Activated CD4-positive, alpha-beta T cell treated with anti-CD3 and anti-CD28 coated beads, Interleukin-2, amount 10 ng/mL, durations not matched to agents 7 days and 5 days (primary cell): ENCODE results near the gene KLHDC4. TPM values are rescaled to one million over a fixed set of nuclear protein-coding genes. Genes with fewer than 3 reads are reported as not detected.
"Not testable (repeated sequence)": the region's sequence is repeated elsewhere in the genome, so short reads cannot be mapped to it uniquely, and the experiment has no call there.

Experiments
- CTCF ChIA-PET: fragments of 350-600 bp; sonication (Branson Sonifier 250); formaldehyde crosslinking; loops from one replicate; lab custom pipeline; 2021; ENCODE audit warnings: antibody characterized with exemption; lab: Charles Lee
- POLR2A ChIA-PET: fragments of 350-600 bp; sonication (Branson Sonifier 250); formaldehyde crosslinking; loops from one replicate; lab custom pipeline; 2021; ENCODE audit warnings: antibody characterized with exemption; lab: Charles Lee
- DNase-seq: peaks from one replicate; pipeline ENCODE4 v3.0.0-alpha.2; 2020
- H3K27ac Mint-ChIP-seq: one replicate; pipeline ENCODE4 v1.8.0; 2021; ENCODE audit warnings: mild to moderate bottlenecking, moderate library complexity, mixed read lengths
- H3K27me3 Mint-ChIP-seq: one replicate; pipeline ENCODE4 v1.8.0; 2021; ENCODE audit warnings: mixed read lengths
- H3K36me3 Mint-ChIP-seq: one replicate; pipeline ENCODE4 v1.8.0; 2021; ENCODE audit warnings: low read depth, mixed read lengths
- H3K4me1 Mint-ChIP-seq: one replicate; pipeline ENCODE4 v1.8.0; 2021; ENCODE audit warnings: mixed read lengths
- H3K4me3 Mint-ChIP-seq: one replicate; pipeline ENCODE4 v1.8.0; 2021; ENCODE audit warnings: mild to moderate bottlenecking, moderate library complexity, mixed read lengths
- H3K9me3 Mint-ChIP-seq: one replicate; pipeline ENCODE4 v1.8.0; 2021; ENCODE audit warnings: mixed read lengths
- total RNA-seq, 2 experiments: library from RNA; stranded (reverse); gene quantifications; one replicate each; pipeline ENCODE4 v1.2.3, GENCODE V29; 2021

Gene KLHDC4
- total RNA-seq, result 100 to 1,000 TPM in 1 of 2 experiments, 10 to 100 TPM in 1; 83.2 to 102 TPM

DNA sequence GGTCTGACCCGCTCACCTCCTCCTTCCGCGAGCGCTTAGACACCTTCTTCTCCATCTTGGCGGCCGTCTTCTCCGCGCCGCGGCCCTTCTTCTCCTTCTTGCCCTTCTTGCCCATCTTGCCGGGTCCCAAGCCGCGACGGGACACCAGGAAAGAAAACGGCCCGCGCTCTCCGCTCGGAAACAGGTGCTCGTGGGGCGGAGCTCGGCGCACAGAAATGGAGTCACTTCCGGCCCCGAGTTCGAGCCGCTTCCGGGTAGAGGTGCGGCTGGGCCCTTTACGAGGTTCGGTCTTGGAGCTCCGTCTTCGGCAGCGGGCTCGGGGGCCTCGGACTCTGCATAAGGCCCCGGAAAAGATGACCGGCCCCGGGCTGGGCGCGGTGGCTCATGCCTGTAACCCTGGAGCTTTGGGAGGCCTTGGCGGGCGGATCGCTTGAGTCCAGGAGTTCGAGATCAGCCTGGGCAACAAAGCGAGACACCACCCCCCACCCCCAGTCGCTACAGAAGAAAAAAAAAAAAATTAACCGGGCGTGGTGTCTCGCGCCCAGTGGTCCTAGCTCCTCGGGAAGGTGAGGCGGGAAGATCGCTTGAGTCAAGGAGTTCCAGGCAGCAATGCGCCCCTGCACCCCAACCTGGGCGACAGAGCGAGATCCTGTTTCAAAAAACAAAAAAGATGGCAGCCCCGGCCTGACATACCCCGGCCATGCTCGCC, at the start of gene KLHDC4:
KLHDC4 (minus strand) TSS at position 211 of the 709 bp plus-strand sequence; CDS start at position 115, 96 bp downstream.
- Mint-ChIP-seq H3K36me3 (peaks cover 30% of the 10 kb centered on the region), H3K4me1 (peaks cover 46% of the 10 kb centered on the region), H3K9me3 (no peaks in the 10 kb centered on the region), H3K27me3 (no peaks in the 10 kb centered on the region), H3K27ac (peak within 1 kb of the TSS; percentile 98), H3K4me3 (peak within 1 kb of the TSS; percentile 96)
- DNase-seq, result peak; percentile 92
- ChIA-PET POLR2A (interaction anchor here (0.6 to 1.1 kb wide), 3 partner anchors 13 to 421 kb away, joined by 3 to 4 read pairs (median 3); no protein-coding TSS in a partner anchor), CTCF (interaction anchor here (0.7 to 2.0 kb wide), 5 partner anchors 11 to 149 kb away, joined by 3 to 14 read pairs (median 4); no protein-coding TSS in a partner anchor)

DNA sequence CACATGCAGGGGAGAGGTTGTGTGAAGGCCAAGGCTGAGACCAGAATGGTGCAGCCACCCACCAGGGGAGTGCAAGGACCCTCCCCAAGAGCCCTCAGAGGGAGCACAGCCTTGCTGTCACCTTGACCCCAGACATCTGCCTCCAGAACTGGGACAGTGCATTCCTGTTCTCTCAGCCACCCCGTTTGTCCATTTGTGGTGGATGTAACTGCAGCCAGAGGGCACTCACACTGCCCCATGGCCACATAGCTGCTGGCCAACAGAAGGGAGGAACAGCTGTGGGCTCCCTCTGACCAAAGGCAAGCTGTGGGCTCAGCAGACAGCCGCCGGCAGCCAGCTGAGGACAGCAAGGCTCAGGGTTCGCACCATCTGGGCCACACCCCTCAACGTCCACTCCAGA, 49.8 kb upstream of the KLHDC4 start:
- Mint-ChIP-seq H3K9me3 (peaks cover 16% of the 10 kb centered on the region), H3K4me1 (peaks cover 7% of the 10 kb centered on the region), H3K4me3 (no peak overlapping the region), H3K36me3 (peaks cover 6% of the 10 kb centered on the region), H3K27ac (no peak overlapping the region), H3K27me3 (no peaks in the 10 kb centered on the region)
- POLR2A ChIA-PET, result no interaction called here
- no peak for DNase-seq
- CTCF ChIA-PET, result interaction anchor here (1.2 kb wide), 1 partner anchor 36 kb away, joined by 6 read pairs; no protein-coding TSS in a partner anchor

DNA sequence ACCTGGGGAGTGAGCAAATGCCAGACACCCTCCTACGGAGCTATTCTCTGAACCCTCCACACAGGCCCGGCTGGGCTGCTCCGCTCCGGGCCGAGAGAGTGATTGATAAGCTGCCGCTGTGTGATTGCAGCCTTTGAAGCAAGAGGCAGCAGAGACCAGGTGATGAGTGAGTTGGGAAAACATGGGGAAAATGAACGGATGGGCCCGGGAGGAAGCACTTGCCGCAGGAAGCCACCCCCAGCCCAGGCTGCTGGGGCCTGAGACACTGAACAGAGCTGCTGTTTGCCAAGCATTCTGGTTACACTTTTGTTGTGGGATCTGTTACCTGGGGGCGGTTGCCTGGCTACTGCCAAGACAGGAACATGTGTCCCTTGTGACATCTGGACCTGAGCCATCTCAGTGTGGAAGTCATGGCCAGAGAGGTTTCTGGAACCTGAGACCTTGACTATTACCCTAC, 46.4 kb upstream of the KLHDC4 start:
- CTCF ChIA-PET, result interaction anchor here (0.6 to 2.6 kb wide), 5 partner anchors 10 to 59 kb away, joined by 3 to 8 read pairs (median 4); no protein-coding TSS in a partner anchor
- Mint-ChIP-seq H3K4me3 (no peak overlapping the region), H3K27me3 (no peaks in the 10 kb centered on the region), H3K36me3 (no peaks in the 10 kb centered on the region), H3K9me3 (peaks cover 6% of the 10 kb centered on the region), H3K4me1 (peaks cover 20% of the 10 kb centered on the region), H3K27ac (no peak overlapping the region)
- DNase-seq, result no peak
- POLR2A ChIA-PET, result no interaction called here

DNA sequence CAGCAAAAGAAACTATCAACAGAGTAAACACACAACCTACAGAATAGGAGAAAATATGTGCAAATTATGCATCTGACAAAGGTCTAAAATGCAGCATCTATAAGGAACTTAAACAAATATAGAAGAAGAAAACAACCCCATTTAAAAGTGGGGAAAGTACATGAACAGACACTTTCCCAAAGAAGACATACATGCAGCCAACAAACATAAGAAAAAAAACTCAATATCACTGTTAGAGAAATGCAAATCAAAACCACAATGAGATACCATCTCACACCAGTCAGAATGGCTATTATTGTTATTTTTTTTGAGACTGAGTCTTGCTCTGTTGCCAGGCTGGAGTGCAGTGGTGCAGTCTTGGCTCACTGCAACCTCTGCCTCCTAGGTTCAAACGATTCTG, 45.7 kb upstream of the KLHDC4 start:
- CTCF ChIA-PET, result interaction anchor here (1.0 to 2.6 kb wide), 5 partner anchors 11 to 60 kb away, joined by 3 to 8 read pairs (median 4); no protein-coding TSS in a partner anchor
- H3K9me3 Mint-ChIP-seq, result not testable (repeated sequence)
- peaks cover 28% of the 10 kb centered on the region for H3K4me1 Mint-ChIP-seq

DNA sequence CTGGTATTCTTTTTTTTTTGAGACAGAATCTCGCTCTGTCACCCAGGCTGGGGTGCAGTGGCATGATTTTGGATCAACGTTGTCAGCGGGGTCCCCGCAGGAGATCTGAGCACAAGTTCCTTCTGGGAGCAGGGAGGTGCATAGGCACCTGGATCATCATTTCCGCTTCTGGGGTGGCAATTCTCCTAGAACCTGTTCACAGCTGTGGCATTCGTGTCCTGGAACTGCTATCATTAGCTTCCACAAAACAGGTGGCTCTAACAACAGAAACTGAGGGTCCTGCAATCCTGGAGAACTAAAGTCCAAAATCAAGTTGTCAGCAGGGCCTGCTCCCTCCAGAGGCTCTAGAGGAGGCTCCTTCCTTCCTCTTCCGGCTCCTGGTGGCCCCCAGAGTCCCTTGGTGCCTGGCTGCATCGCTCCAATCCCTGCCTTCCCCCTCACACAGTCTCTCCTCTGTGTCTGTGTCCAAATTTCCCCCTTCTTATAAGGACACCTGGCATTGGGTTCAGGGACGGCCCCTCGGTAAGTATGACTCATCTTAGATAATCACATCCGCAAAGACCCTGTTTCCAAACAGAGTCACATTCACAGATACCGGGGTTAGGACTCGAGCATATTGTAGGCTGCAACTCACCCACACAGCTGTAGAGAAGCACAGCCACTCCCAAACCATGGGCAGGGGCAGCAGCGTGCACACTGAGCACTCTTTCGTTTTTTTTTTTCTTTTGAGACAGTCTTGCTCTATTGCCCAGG, 43.5 kb upstream of the KLHDC4 start:
- no peaks in the 10 kb centered on the region for H3K27me3 Mint-ChIP-seq
- peaks cover 35% of the 10 kb centered on the region for H3K4me1 Mint-ChIP-seq
- H3K9me3 Mint-ChIP-seq, result no peaks in the 10 kb centered on the region
- peak overlapping the region; percentile 41 for H3K27ac Mint-ChIP-seq
- ChIA-PET CTCF (interaction anchor here (2.6 kb wide), 1 partner anchor 30 kb away, joined by 8 read pairs; no protein-coding TSS in a partner anchor), POLR2A (no interaction called here)
- H3K36me3 Mint-ChIP-seq, result peaks cover 4% of the 10 kb centered on the region
- no peak for DNase-seq
- no peak overlapping the region for H3K4me3 Mint-ChIP-seq

More for the DNA sequence above, 45.7 kb upstream of the KLHDC4 start:
- H3K36me3 Mint-ChIP-seq, DNase-seq, H3K27me3 Mint-ChIP-seq, POLR2A ChIA-PET, H3K4me3 Mint-ChIP-seq: not testable (repeated sequence)
- H3K27ac Mint-ChIP-seq, result peak overlapping the region; percentile 7

DNA sequence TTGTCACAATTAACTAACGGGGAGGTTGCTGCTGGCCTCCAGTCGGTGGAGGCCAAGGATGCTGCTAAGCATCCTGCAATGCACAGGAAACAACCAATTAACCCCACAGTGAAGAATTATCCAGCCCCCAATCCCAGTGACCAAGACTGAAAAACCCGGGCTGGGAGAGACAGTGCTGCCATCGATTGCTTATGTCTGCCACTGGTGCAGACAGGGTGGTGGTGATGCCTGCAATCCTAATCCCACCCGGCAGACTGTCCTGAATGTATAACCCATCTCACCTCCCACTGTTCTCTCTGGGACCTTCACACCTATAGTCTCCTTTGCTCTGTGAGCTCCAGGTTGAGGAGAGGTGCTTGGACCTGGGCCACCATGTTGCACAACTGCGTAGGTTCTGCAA, 42.3 kb upstream of the KLHDC4 start:
- Mint-ChIP-seq H3K27ac (peak overlapping the region; percentile 75), H3K9me3 (no peaks in the 10 kb centered on the region), H3K4me3 (no peak overlapping the region), H3K36me3 (peaks cover 4% of the 10 kb centered on the region), H3K27me3 (no peaks in the 10 kb centered on the region), H3K4me1 (peaks cover 35% of the 10 kb centered on the region)
- ChIA-PET POLR2A (no interaction called here), CTCF (interaction anchor here (0.9 to 3.8 kb wide), 4 partner anchors 16 to 42 kb away, joined by 3 to 18 read pairs (median 10); no protein-coding TSS in a partner anchor)
- no peak for DNase-seq

DNA sequence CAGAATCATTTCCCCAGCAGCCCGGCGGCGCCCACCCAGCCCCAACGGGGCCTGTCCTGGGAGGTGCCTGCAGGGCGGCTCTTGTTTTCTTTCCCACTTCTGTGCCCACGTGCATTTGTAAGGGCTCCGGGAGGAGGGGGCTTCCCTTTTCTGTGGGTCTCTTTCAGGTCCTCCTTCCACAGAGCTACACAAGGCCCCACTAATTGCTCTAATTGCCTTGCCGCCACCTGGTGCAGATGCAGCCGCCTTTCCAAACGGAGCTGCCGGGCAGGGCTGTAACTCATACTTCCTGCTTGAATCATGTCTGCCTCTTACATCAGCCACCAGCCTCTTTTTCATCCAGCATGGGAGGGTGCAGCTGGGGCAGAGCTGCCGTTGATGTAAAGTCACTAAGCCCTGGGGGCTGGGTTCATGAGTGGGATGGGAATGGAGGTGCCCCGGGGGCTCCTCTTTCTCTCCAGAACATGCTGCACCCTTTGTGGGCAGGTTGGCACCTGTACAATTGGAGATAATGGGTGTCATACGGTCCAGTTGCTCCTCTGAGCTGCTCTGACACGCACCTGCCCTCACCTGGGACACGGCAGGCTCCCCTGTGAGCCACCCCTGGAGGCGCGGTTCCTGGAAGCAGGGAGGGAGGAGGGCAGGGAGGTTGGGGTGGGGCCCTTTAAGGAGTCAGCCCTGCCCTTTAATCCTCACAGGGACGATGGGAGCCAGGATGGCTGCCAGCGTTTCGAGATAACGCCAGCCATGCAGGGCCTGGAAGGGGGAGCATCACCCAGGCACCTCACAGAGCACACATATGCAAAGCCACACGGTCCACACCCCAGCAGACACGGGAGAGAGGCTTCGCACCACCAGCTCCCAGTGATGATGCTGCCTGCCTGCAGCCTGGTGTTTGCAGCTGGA, 41.1 kb upstream of the KLHDC4 start:
- peaks cover 35% of the 10 kb centered on the region for H3K4me1 Mint-ChIP-seq
- H3K4me3 Mint-ChIP-seq, result peak overlapping the region; percentile 86
- H3K27me3 Mint-ChIP-seq, result no peaks in the 10 kb centered on the region
- ChIA-PET CTCF (interaction anchor here (0.6 to 3.8 kb wide), 8 partner anchors 13 to 78 kb away, joined by 3 to 18 read pairs (median 5); no protein-coding TSS in a partner anchor), POLR2A (interaction anchor here (1.1 kb wide), 1 partner anchor 26 kb away, joined by 3 read pairs; no protein-coding TSS in a partner anchor)
- peaks cover 4% of the 10 kb centered on the region for H3K36me3 Mint-ChIP-seq
- peak overlapping the region; percentile 98 for H3K27ac Mint-ChIP-seq
- peak; percentile 60 for DNase-seq
- no peaks in the 10 kb centered on the region for H3K9me3 Mint-ChIP-seq

DNA sequence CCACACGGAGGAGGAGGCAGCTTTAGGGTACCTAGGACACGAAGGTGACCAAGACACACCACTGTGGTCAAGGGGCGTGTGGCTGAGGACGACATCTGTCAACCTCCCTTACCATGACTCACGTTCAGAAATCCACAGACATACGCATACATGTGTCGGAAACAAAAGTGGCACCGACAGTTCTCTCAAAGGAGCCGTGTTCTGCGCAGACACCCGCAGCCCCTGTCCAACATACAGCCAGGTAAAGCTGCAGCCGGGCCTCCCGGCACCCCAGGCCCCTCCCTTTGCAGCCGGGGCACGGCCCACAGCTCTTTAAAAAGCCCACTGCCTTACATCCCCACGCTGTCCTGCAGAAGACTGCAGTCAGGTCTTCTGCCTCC, 40.5 kb upstream of the KLHDC4 start:
- Mint-ChIP-seq H3K27ac (peak overlapping the region; percentile 98), H3K4me3 (peak overlapping the region; percentile 86), H3K27me3 (no peaks in the 10 kb centered on the region), H3K4me1 (peaks cover 32% of the 10 kb centered on the region), H3K36me3 (peaks cover 4% of the 10 kb centered on the region), H3K9me3 (no peaks in the 10 kb centered on the region)
- ChIA-PET POLR2A (interaction anchor here (0.6 to 1.1 kb wide), 2 partner anchors 26 to 639 kb away, joined by 3 to 4 read pairs; no protein-coding TSS in a partner anchor), CTCF (interaction anchor here (0.6 to 3.8 kb wide), 10 partner anchors 12 to 78 kb away, joined by 3 to 18 read pairs (median 4); no protein-coding TSS in a partner anchor)
- DNase-seq, result no peak

DNA sequence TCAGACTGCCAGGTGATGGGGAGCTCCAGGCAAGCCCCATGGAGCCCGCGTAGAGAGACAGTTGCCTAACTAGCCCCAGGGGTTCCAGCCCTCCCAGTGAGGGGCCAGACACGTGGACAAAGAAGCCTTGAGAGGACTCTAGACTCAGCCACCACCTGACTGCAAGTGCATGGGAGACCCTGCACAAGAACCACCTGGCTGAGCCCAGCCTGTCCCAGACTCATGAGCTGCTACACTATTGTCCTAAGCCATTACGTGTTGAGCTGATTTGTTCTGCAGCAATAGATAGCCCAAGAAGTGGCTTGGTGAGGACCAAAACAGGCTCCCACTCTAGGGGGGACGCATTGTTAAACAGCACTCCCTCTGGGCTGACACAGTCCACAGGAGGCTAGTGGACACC, 37.6 kb upstream of the KLHDC4 start:
- Mint-ChIP-seq H3K4me3 (no peak overlapping the region), H3K27me3 (no peaks in the 10 kb centered on the region), H3K4me1 (peaks cover 19% of the 10 kb centered on the region), H3K9me3 (no peaks in the 10 kb centered on the region), H3K36me3 (peaks cover 4% of the 10 kb centered on the region), H3K27ac (peak overlapping the region; percentile 5)
- ChIA-PET CTCF (interaction anchor here (0.5 to 1.9 kb wide), 6 partner anchors 9 to 778 kb away, joined by 3 to 6 read pairs (median 4); no protein-coding TSS in a partner anchor), POLR2A (no interaction called here)
- no peak for DNase-seq

DNA sequence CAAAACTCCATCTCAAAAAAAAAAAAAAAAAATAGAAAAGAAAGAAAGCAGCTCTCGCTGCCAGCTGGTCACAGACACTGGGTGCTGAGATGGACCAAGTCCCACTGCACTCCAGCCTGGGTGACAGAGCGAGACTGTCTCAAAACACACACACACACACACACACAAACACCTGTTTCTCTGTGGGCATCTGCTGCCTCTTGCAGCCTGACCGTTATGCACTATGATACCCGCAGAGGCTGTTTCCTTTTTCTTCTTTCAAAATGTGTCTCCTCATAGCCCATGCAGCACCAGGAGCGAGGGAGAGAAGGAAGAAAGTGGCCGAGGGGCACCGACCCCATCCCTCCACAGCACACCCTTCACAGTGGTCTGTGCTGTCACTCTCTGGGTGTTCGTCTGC, 36.9 kb upstream of the KLHDC4 start:
- peaks cover 4% of the 10 kb centered on the region for H3K36me3 Mint-ChIP-seq
- POLR2A ChIA-PET, result no interaction called here
- no peak for DNase-seq

DNA sequence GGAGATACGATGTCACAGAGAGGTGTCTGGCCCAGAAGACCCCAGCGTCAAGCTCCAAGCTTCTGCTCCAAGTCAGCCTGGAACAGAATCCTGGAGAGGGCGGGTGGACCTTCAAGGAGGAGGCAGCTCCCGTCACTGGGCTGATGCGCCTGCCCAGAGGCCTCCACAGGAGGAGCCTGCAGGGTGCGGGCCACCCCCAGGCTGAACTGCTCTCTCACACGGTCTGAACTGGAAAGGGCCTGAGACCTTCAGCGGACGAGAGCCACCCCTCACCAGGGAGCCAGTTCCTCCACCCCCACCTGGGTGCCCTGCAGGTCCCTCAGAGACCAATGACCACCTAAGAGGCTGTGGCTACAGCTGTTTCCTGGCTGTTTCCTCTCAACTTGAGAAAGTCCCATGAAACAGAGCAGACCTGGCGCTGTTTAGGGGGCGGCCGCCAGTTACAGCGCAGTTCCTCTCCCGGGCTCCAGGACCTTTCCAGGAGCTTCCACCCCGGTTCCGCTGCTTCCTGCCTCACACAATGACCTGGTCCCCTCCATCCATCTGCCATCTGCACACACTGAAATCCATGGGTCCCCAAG, 36.0 kb upstream of the KLHDC4 start:
- Mint-ChIP-seq H3K9me3 (no peaks in the 10 kb centered on the region), H3K36me3 (peaks cover 4% of the 10 kb centered on the region), H3K27me3 (no peaks in the 10 kb centered on the region), H3K27ac (no peak overlapping the region), H3K4me1 (peaks cover 10% of the 10 kb centered on the region), H3K4me3 (no peak overlapping the region)
- CTCF ChIA-PET, result interaction anchor here (0.8 to 1.5 kb wide), 4 partner anchors 9 to 32 kb away, joined by 3 to 4 read pairs (median 3); no protein-coding TSS in a partner anchor
- POLR2A ChIA-PET, result no interaction called here
- DNase-seq, result no peak

More for the DNA sequence above, 36.9 kb upstream of the KLHDC4 start:
- Mint-ChIP-seq H3K4me3 (no peak overlapping the region), H3K27ac (no peak overlapping the region), H3K4me1 (peaks cover 19% of the 10 kb centered on the region), H3K9me3 (no peaks in the 10 kb centered on the region), H3K27me3 (no peaks in the 10 kb centered on the region)
- CTCF ChIA-PET, result interaction anchor here (1.4 to 1.9 kb wide), 3 partner anchors 8 to 95 kb away, joined by 3 to 5 read pairs (median 5); no protein-coding TSS in a partner anchor
